IPS-20b (cell line): ENCODE results near the gene SCARB1.

Experiments
- H3K27ac ChIP-seq: one replicate; pipeline ENCODE4 v1.5.1; 2013; ENCODE audit warnings: low read length
- H3K27me3 ChIP-seq: 2 replicates; pipeline ENCODE4 v1.6.1; 2013; ENCODE audit warnings: mild to moderate bottlenecking, low read length, inconsistent platforms; ENCODE audit not compliant: insufficient read depth
- H3K36me3 ChIP-seq: 2 replicates; pipeline ENCODE4 v1.6.1; 2013; ENCODE audit warnings: low read depth, mild to moderate bottlenecking, inconsistent platforms, low read length, moderate library complexity; ENCODE audit not compliant: insufficient read depth
- H3K4me1 ChIP-seq: 2 replicates; pipeline ENCODE4 v1.6.1; 2013; ENCODE audit warnings: mild to moderate bottlenecking, control low read depth, inconsistent platforms, low read length, moderate library complexity; ENCODE audit not compliant: insufficient read depth
- H3K4me3 ChIP-seq: 2 replicates; pipeline ENCODE4 v1.5.1; 2013; ENCODE audit warnings: mild to moderate bottlenecking, low read length, inconsistent platforms
- H3K9ac ChIP-seq: 2 replicates; pipeline ENCODE4 v1.6.1; 2013; ENCODE audit warnings: low read depth, mild to moderate bottlenecking, inconsistent platforms, low read length, moderate library complexity
- H3K9me3 ChIP-seq: 2 replicates; pipeline ENCODE4 v1.6.1; 2013; ENCODE audit warnings: mild to moderate bottlenecking, low read depth, low read length, inconsistent platforms; ENCODE audit not compliant: insufficient read depth

Gene SCARB1

DNA sequence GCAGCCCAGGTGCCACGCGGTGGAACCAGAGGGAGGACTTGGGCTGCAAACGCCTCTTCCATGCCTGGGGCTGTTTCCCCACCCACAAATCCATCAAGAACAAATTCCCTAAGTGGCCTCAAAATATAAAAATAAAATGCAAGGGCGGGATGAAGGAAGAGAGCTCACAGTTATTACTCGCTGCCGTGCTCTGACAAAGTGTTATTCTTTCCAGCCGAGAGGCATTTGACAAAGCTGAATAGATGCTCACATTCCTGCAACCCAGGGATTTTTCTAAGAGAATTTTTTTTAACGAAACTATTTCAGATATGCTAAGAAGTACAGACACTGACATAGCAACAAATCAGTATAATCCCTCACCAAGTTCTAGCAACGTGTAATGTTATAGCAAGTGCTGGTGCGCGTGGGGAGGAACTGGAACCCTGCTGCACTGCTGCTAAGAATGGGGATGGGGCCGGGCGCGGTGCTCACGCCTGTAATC lies 70.7 kb downstream of the SCARB1 start:
- H3K4me1 ChIP-seq = peaks cover 10% of the 10 kb centered on the region; the same call in 1 of the 2 replicates
- no peak overlapping the region for H3K27ac ChIP-seq
- H3K9me3 ChIP-seq = no peaks in the 10 kb centered on the region
- no peaks in the 10 kb centered on the region for H3K27me3 ChIP-seq
- peaks cover 14% of the 10 kb centered on the region for H3K36me3 ChIP-seq
- no peak overlapping the region for H3K4me3 ChIP-seq
- H3K9ac ChIP-seq = no peak overlapping the region

DNA sequence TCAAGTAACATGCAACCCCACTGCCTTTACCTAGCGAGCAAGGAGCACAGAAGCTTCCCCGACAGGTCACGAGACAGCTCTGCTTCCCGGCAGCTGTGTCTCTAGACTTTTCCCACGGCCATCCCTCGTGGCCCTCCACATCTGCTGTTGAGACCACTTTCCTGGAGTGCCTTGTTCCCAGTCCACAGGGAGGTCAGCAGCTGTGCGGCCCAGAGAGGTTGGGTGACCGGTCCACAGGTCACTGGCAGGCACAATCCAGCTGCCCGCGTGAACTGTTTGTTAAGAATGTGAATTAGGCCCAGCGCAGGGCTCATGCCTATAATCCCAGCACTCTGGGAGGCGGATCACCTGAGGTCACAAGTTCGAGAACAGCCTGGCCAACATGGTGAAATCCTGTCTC lies 71.5 kb downstream of the SCARB1 start:
- Histone ChIP-seq H3K9me3 (no peaks in the 10 kb centered on the region), H3K27ac (no peak overlapping the region), H3K4me3 (no peak overlapping the region), H3K27me3 (no peaks in the 10 kb centered on the region), H3K9ac (no peak overlapping the region), H3K36me3 (peaks cover 14% of the 10 kb centered on the region), H3K4me1 (peaks cover 7% of the 10 kb centered on the region; the same call in 1 of the 2 replicates)

DNA sequence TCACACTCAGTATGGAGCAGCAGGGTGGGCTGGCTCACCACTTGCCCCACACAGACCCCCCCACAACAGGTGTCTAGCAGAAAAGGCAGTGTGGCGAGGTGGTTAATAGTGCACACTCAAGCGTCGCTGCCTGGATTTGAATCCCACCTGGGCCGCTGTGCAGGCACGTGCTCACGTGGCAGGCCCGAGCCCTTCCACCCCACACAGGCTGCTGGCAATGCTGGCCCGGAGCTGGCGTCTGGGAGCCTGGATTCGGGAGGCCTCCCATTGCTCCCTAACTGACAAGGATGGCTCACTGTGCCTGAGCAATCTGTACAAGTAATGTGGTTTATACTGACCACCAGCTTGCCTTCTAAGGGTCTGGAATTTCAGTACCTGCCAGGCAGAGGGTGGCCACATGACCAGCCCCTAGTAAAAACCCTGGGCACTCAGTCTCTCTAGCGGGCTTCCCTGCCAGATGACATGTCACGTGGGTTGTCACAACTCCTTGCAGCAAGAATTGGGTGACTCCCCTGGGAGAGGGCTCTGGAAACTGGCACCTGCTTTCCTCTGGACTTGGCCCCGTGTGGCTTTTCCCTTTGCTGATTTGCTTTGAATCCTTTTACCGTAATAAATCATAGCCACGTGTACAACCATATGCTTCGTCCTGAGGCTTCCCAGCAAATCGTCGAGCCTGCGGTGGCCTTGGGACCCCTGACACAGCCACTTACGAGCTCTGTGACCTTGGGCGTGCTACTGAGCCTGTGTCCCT lies 72.8 kb downstream of the SCARB1 start:
- H3K9me3 ChIP-seq = no peaks in the 10 kb centered on the region
- peaks cover 19% of the 10 kb centered on the region for H3K36me3 ChIP-seq
- H3K27me3 ChIP-seq = no peaks in the 10 kb centered on the region
- H3K27ac ChIP-seq = no peak overlapping the region
- 0 out of 2 replicates have a peak, but pooled peaks cover 3% of the 10 kb centered on the region for H3K4me1 ChIP-seq
- no peak overlapping the region for H3K4me3 ChIP-seq
- H3K9ac ChIP-seq = no peak overlapping the region

DNA sequence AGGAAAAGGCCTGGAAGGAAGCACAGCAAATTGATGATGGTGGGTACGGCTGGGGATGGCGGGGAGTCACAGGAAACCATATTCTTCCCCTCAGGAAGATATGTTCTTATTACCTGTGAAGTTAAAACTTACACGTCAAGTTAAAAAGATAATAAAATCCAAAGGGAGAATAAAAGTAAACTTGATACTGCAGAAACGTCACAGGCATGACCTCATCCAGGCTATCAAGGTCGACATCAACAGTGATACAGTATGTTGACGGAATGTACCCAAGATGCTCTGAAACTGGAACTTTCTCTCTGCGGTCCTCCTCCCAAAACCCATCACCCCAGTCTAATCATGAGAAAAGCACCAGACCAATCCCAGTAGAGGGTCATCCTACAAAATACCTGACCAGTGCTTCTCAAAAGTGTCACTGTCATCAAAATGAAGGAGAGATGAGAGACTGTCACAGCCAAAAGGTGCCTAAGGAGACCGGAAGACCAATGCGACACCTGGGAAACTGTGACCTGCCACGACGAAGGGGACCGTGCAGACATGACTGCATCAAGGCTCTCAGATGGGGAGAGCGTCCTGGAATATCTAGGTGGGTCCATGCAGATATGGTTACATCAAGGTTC lies 74.6 kb downstream of the SCARB1 start:
- H3K4me1 ChIP-seq = 0 out of 2 replicates have a peak, but pooled peaks cover 3% of the 10 kb centered on the region
- H3K9ac ChIP-seq = no peak overlapping the region
- no peak overlapping the region for H3K4me3 ChIP-seq
- H3K9me3 ChIP-seq = no peaks in the 10 kb centered on the region
- no peaks in the 10 kb centered on the region for H3K27me3 ChIP-seq
- H3K27ac ChIP-seq = no peak overlapping the region
- H3K36me3 ChIP-seq = peaks cover 21% of the 10 kb centered on the region

DNA sequence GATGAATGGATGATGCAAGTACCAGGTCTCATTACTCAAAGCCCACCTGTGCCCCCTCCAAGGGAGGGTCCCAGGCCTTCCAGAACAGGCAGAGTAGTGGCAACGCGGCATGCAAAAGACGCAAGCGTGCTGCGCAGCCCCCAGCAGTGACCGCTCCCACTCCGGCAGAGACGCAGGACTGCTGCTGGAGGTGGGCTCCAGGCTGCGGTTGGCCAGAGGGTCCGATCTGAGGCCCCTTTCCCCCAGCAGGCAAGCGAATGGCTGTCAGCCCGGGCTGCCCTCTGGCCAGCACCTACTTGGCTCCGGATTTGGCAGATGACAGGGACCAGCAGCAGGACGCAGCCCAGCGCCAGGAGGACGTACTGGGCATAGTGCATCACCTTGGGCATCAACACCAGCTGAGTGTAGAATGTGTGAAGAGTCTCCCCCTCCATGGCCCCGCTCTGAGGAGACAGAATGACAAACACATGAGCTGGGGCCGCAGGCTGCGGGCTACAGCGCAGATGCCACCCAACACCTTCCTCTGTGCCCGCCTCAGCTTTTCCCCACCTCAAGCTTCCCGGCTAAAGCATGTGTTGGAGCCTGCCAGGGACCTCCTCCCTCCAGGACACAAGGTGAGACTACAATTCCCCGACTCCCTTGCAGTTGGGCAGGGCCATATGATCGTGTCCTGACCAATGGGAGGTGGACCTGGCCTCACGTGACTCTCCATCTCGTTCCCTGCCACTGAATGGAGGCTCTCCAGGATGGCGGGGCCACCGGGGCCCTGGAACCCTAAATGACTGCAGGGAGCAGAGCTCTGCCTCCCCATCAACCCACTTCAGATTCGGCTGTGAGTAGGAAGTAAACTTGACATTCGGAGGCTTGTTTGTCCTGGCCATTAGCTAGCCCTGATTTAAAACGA lies 77.4 kb downstream of the SCARB1 start:
- Histone ChIP-seq H3K36me3 (peaks cover 15% of the 10 kb centered on the region; the same call in 1 of the 2 replicates), H3K4me3 (peak overlapping the region; percentile 44), H3K27ac (no peak overlapping the region), H3K9ac (no peak overlapping the region), H3K4me1 (no peaks in the 10 kb centered on the region; the same call in 1 of the 2 replicates), H3K9me3 (no peaks in the 10 kb centered on the region), H3K27me3 (no peaks in the 10 kb centered on the region)

DNA sequence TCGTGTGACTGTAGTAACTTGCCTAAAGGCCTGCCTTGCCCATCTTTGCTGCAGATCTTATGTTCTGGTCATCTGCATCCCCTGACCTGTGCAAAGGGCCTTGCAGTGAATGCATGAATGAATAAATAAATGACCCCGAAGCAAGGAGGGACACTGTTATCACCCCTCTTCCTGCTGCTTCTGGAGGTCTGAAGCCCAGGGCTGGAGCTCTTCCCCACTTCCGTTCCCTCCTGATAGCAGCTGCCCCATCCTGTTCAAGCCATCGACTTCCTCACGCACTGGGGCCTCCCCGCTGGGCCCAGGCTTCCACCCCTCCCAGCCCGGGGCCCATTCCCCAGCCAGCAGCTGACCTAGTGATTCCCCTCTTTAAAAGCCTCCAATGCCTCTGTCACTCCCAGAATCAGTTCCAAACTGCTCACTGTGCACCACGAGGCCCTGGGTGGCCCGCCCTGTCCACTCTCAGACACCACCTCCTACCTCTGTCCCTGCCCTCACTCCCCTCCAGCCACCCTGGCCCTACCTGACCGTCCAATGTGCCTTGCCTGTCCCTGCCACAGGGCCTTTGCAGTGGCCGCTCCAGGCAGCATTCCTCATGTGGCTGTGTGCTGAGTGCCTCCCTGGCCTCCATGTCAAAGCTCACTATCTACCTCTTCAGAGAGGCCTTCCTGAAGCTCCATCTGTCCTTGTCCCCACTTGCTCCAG lies 78.6 kb downstream of the SCARB1 start:
- Histone ChIP-seq H3K9ac (no peak overlapping the region), H3K27me3 (no peaks in the 10 kb centered on the region), H3K27ac (no peak overlapping the region), H3K4me1 (no peaks in the 10 kb centered on the region; the same call in 1 of the 2 replicates), H3K36me3 (peaks cover 11% of the 10 kb centered on the region; the same call in 1 of the 2 replicates), H3K4me3 (no peak overlapping the region), H3K9me3 (no peaks in the 10 kb centered on the region)

DNA sequence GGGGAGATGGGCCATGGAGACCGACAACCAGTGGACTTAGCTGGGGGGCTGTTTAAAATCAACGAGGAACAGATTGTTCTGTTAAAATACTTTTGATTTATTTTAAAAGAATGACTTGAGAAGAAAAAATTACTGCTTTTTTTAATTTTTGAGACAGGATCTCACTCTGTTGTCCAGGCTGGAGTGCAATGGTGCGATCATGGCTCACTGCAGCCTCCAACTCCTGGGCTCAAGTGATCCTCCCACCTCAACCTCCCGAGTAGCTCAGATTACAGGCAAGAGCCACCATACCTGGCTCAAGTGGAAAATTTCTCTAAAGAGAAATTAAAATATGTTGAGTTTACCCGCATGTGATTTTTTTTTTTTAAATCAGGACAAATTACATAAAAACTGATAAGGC lies 80.6 kb downstream of the SCARB1 start:
- no peaks in the 10 kb centered on the region; the same call in 1 of the 2 replicates for H3K4me1 ChIP-seq
- H3K9ac ChIP-seq = no peak overlapping the region
- H3K4me3 ChIP-seq = no peak overlapping the region
- H3K27ac ChIP-seq = no peak overlapping the region
- H3K27me3 ChIP-seq = no peaks in the 10 kb centered on the region
- H3K36me3 ChIP-seq = peaks cover 11% of the 10 kb centered on the region; the same call in 1 of the 2 replicates
- H3K9me3 ChIP-seq = no peaks in the 10 kb centered on the region

DNA sequence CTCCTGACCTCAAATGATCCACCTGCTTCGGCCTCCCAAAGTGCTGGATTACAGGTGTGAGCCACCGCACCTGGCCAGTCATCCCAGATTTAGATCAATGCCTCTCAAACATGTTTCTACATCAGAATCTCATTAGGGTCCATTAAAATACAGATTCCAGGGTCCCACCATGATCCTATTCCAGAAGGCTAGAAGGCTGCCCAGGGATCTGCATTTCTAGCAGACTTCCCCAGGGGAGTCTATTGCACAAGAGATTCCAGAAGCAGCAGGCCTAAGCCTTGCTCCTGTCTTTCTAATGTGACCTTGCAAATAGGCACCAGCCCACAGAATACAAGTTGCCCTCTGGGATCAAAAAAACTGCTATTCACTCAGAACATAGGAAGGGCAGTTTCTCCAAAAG lies 81.5 kb downstream of the SCARB1 start:
- peaks cover 11% of the 10 kb centered on the region; the same call in 1 of the 2 replicates for H3K36me3 ChIP-seq
- no peaks in the 10 kb centered on the region; the same call in 1 of the 2 replicates for H3K4me1 ChIP-seq
- no peak overlapping the region for H3K4me3 ChIP-seq

DNA sequence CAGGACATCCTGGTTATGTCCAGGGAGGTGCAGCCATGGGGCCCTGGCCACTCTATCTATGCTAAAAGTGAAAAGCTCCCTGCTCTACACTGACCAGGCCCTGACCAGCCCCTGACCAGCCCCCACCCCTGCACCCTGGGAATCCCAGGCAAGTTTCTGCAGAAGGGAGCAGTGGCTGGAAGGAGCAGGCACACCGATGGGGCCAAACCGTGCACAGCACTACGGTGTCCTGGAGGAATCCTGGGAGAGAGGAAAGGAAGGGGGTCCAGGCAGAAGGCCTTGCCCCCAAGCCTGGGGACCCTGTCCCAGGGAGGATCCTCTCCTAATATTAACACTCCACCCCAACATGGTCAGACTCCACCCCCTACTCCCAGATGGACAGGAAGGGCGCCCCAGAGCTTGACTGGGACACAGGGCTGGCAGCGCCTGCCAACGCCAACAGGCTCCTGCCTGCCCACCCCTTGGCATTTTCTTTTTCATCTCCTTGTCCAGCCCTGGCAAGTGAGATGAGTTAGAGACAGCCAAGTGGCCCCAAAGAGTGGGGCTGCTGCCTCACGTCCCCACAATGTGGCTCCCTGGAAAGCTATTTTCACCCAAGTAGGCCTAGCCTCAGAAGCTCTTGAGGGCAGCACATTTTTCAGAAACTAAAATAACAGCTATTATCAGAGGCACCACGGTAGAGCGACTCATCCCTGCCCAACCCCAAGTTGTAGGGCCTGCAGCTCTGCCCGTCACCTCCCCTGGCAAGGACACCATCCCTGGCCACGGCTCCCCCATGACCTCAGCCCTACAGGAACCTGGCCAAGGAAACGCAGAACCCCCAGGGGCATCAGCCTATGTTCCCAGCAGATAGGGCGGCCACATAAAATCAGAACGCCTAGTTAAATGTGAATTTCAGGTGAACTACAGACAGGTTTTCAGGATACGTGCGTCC lies 82.6 kb downstream of the SCARB1 start:
- no peaks in the 10 kb centered on the region for H3K9me3 ChIP-seq
- H3K4me1 ChIP-seq = no peaks in the 10 kb centered on the region; the same call in 1 of the 2 replicates
- H3K27ac ChIP-seq = no peak overlapping the region
- H3K36me3 ChIP-seq = peaks cover 8% of the 10 kb centered on the region; the same call in 1 of the 2 replicates
- no peak overlapping the region for H3K4me3 ChIP-seq
- no peaks in the 10 kb centered on the region for H3K27me3 ChIP-seq
- H3K9ac ChIP-seq = no peak overlapping the region

More for the DNA sequence above, 81.5 kb downstream of the SCARB1 start:
- no peak overlapping the region for H3K9ac ChIP-seq
- H3K27ac ChIP-seq = no peak overlapping the region
- no peaks in the 10 kb centered on the region for H3K27me3 ChIP-seq
- no peaks in the 10 kb centered on the region for H3K9me3 ChIP-seq

DNA sequence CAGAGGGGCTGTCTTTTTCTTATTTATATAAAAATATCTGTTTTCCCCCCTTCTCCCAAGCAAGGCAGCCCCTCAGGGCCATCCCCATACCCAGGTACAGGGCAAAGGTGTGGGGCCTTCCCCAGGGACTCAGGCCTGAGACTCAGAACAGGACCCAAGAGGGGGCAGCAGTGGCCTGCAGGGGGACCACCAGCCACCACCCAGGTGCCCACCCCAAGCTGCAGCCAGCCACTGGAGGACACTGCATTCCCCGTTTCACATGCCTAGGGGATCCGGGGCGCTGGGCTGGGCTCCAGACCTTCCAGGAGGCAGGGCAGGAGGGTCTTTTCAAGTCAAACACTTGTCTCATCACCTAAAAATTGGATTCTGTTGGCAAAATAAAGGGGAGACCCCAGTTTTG lies 83.3 kb downstream of the SCARB1 start:
- H3K9ac ChIP-seq = no peak overlapping the region
- no peak overlapping the region for H3K27ac ChIP-seq
- peaks cover 2% of the 10 kb centered on the region; the same call in 1 of the 2 replicates for H3K36me3 ChIP-seq
- no peaks in the 10 kb centered on the region; the same call in 1 of the 2 replicates for H3K4me1 ChIP-seq
- no peak overlapping the region for H3K4me3 ChIP-seq
- no peaks in the 10 kb centered on the region for H3K27me3 ChIP-seq
- no peaks in the 10 kb centered on the region for H3K9me3 ChIP-seq
